ENCODE results near the gene KIF26B.
"Not testable (repeated sequence)": the region's sequence is repeated elsewhere in the genome, so short reads cannot be mapped to it uniquely, and the experiment has no call there.

KIF26B gene

GRCh38 chr1:245319094-245319493, 164.3 kb downstream of the KIF26B start:
- no peak for TF ChIP-seq CTCF (IDR thresholded peaks at IDR 0.05; ENCODE audit: insufficient read depth, low read length, poor library complexity, severe bottlenecking)
- no peak for TF ChIP-seq EZH2phosphoT487 (conservative IDR thresholded peaks at IDR 0.05; ENCODE audit: low read length)

GRCh38 chr1:245322673-245323072, 167.9 kb downstream of the KIF26B start:
- Histone ChIP-seq H3K9me2 (replicated peaks; ENCODE audit: insufficient read depth, low read length) (no peaks in the 10 kb centered on the region), H3K27me3 (ENCODE audit: low read length) (no peaks in the 10 kb centered on the region), H3K4me2 (ENCODE audit: low read depth, low read length, poor library complexity, severe bottlenecking) (no peak overlapping the region), H3K27ac (ENCODE audit: low read depth, low read length) (no peak overlapping the region), H3K9me3 (ENCODE audit: insufficient read depth, low read length) (no peaks in the 10 kb centered on the region), H3K36me3 (ENCODE audit: low read length) (no peaks in the 10 kb centered on the region), H4K20me1 (ENCODE audit: low read depth, low read length) (no peaks in the 10 kb centered on the region), H3K4me3 (ENCODE audit: insufficient read depth, low read length, poor library complexity, severe bottlenecking) (no peak overlapping the region), H2AFZ (ENCODE audit: low read depth, low read length, severe bottlenecking) (no peak overlapping the region), H3K79me2 (ENCODE audit: insufficient read depth, low read length) (no peaks in the 10 kb centered on the region), H3K9ac (ENCODE audit: low read length) (no peak overlapping the region), H3F3A (ENCODE audit: insufficient read depth) (no peaks in the 10 kb centered on the region)
- TF ChIP-seq EZH2phosphoT487 (conservative IDR thresholded peaks at IDR 0.05; ENCODE audit: low read length) (no peak), CTCF (IDR thresholded peaks at IDR 0.05; ENCODE audit: insufficient read depth, low read length, poor library complexity, severe bottlenecking) (no peak)

More at GRCh38 chr1:245319094-245319493, 164.3 kb downstream of the KIF26B start:
- no peaks in the 10 kb centered on the region for H3F3A ChIP-seq (ENCODE audit: insufficient read depth)
- no peak overlapping the region for H3K27ac ChIP-seq (ENCODE audit: low read depth, low read length)
- no peak overlapping the region for H3K4me2 ChIP-seq (ENCODE audit: low read depth, low read length, poor library complexity, severe bottlenecking)
- H3K27me3 ChIP-seq (ENCODE audit: low read length): no peaks in the 10 kb centered on the region
- H3K79me2 ChIP-seq (ENCODE audit: insufficient read depth, low read length): no peaks in the 10 kb centered on the region
- no peak overlapping the region for H3K9ac ChIP-seq (ENCODE audit: low read length)
- no peak overlapping the region for H2AFZ ChIP-seq (ENCODE audit: low read depth, low read length, severe bottlenecking)
- no peak overlapping the region for H3K4me3 ChIP-seq (ENCODE audit: insufficient read depth, low read length, poor library complexity, severe bottlenecking)
- no peaks in the 10 kb centered on the region for H3K9me3 ChIP-seq (ENCODE audit: insufficient read depth, low read length)
- no peaks in the 10 kb centered on the region for H3K9me2 ChIP-seq (replicated peaks; ENCODE audit: insufficient read depth, low read length)
- no peaks in the 10 kb centered on the region for H3K36me3 ChIP-seq (ENCODE audit: low read length)
- no peaks in the 10 kb centered on the region for H4K20me1 ChIP-seq (ENCODE audit: low read depth, low read length)

GRCh38 chr1:245323765-245324164, 169.0 kb downstream of the KIF26B start:
- H3K36me3 ChIP-seq (ENCODE audit: low read length); H3K79me2 ChIP-seq (ENCODE audit: insufficient read depth, low read length); H2AFZ ChIP-seq (ENCODE audit: low read depth, low read length, severe bottlenecking); H3K27me3 ChIP-seq (ENCODE audit: low read length); H3K4me3 ChIP-seq (ENCODE audit: insufficient read depth, low read length, poor library complexity, severe bottlenecking); H3F3A ChIP-seq (ENCODE audit: insufficient read depth); H3K27ac ChIP-seq (ENCODE audit: low read depth, low read length); H3K9me2 ChIP-seq (replicated peaks; ENCODE audit: insufficient read depth, low read length); H3K4me2 ChIP-seq (ENCODE audit: low read depth, low read length, poor library complexity, severe bottlenecking); H3K9ac ChIP-seq (ENCODE audit: low read length); H3K9me3 ChIP-seq (ENCODE audit: insufficient read depth, low read length); H4K20me1 ChIP-seq (ENCODE audit: low read depth, low read length): not testable (repeated sequence)

GRCh38 chr1:245325922-245326795, 171.4 kb downstream of the KIF26B start:
- H3K36me3 ChIP-seq (ENCODE audit: low read length): no peaks in the 10 kb centered on the region
- no peaks in the 10 kb centered on the region for H3K9me3 ChIP-seq (ENCODE audit: insufficient read depth, low read length)
- no peaks in the 10 kb centered on the region for H3K79me2 ChIP-seq (ENCODE audit: insufficient read depth, low read length)
- H3K4me2 ChIP-seq (ENCODE audit: low read depth, low read length, poor library complexity, severe bottlenecking): no peak overlapping the region
- no peak overlapping the region for H3K4me3 ChIP-seq (ENCODE audit: insufficient read depth, low read length, poor library complexity, severe bottlenecking)
- no peaks in the 10 kb centered on the region for H4K20me1 ChIP-seq (ENCODE audit: low read depth, low read length)
- no peaks in the 10 kb centered on the region for H3K9me2 ChIP-seq (replicated peaks; ENCODE audit: insufficient read depth, low read length)
- no peak overlapping the region for H3K27ac ChIP-seq (ENCODE audit: low read depth, low read length)
- no peak overlapping the region for H3K9ac ChIP-seq (ENCODE audit: low read length)
- H3K27me3 ChIP-seq (ENCODE audit: low read length): no peaks in the 10 kb centered on the region
- TF ChIP-seq CTCF (IDR thresholded peaks at IDR 0.05; ENCODE audit: insufficient read depth, low read length, poor library complexity, severe bottlenecking) (no peak), EZH2phosphoT487 (conservative IDR thresholded peaks at IDR 0.05; ENCODE audit: low read length) (no peak)
- no peaks in the 10 kb centered on the region for H3F3A ChIP-seq (ENCODE audit: insufficient read depth)
- no peak overlapping the region for H2AFZ ChIP-seq (ENCODE audit: low read depth, low read length, severe bottlenecking)

Measured in SU-DHL-6 (cell line).